Panc1 (cell line): ENCODE data around the gene RIPK1.
"Not testable (repeated sequence)": the region's sequence is repeated elsewhere in the genome, so short reads cannot be mapped to it uniquely, and the experiment has no call there.

Experiments used
- POLR2AphosphoS5 ChIP-seq: IDR thresholded peaks from 2 replicates; pipeline ENCODE4 v1.6.1; 2012; ENCODE audit warnings: mild to moderate bottlenecking, low read depth, low read length, moderate library complexity
- SIN3A ChIP-seq: IDR thresholded peaks from 2 replicates; pipeline ENCODE4 v1.6.1; 2012; ENCODE audit warnings: low read depth, mild to moderate bottlenecking, low read length, moderate library complexity, borderline replicate concordance; ENCODE audit not compliant: insufficient read depth
- TCF7L2 ChIP-seq: IDR thresholded peaks from 2 replicates; pipeline ENCODE4 v1.6.1; 2011; ENCODE audit warnings: mild to moderate bottlenecking, low read depth, low read length, inconsistent platforms
- TF ChIP-seq, protein P1 (sequence below): fragments of 450-650 bp; IDR thresholded peaks from 2 replicates; pipeline ENCODE4 v1.5.1; 2017; ENCODE audit warnings: mild to moderate bottlenecking
- TF ChIP-seq, protein P2 (sequence below), 2 experiments: IDR thresholded peaks; 2 replicates each; pipeline ENCODE4 v1.6.1; 2011 to 2012; ENCODE audit warnings: low read depth in 2 of 2, control low read depth in 1 of 2, low read length in 1 of 2, mild to moderate bottlenecking in 1 of 2, moderate library complexity in 1 of 2; ENCODE audit not compliant: insufficient read depth in 1 of 2

DNA sequence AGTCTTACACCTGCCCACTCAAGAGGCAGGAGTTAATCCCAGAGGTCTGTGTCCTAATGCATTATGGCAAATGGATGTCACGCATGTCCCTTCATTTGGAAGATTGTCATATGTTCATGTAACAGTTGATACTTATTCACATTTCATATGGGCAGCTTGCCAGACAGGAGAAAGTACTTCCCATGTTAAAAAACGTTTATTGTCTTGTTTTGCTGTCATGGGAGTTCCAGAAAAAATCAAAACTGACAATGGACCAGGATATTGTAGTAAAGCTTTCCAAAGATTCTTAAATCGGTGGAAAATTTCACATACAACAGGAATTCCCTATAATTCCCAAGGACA lies 13.2 kb upstream of the RIPK1 start:
- TF ChIP-seq, protein P1, sequence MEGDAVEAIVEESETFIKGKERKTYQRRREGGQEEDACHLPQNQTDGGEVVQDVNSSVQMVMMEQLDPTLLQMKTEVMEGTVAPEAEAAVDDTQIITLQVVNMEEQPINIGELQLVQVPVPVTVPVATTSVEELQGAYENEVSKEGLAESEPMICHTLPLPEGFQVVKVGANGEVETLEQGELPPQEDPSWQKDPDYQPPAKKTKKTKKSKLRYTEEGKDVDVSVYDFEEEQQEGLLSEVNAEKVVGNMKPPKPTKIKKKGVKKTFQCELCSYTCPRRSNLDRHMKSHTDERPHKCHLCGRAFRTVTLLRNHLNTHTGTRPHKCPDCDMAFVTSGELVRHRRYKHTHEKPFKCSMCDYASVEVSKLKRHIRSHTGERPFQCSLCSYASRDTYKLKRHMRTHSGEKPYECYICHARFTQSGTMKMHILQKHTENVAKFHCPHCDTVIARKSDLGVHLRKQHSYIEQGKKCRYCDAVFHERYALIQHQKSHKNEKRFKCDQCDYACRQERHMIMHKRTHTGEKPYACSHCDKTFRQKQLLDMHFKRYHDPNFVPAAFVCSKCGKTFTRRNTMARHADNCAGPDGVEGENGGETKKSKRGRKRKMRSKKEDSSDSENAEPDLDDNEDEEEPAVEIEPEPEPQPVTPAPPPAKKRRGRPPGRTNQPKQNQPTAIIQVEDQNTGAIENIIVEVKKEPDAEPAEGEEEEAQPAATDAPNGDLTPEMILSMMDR, result not testable (repeated sequence)
- TF ChIP-seq, protein P2, sequence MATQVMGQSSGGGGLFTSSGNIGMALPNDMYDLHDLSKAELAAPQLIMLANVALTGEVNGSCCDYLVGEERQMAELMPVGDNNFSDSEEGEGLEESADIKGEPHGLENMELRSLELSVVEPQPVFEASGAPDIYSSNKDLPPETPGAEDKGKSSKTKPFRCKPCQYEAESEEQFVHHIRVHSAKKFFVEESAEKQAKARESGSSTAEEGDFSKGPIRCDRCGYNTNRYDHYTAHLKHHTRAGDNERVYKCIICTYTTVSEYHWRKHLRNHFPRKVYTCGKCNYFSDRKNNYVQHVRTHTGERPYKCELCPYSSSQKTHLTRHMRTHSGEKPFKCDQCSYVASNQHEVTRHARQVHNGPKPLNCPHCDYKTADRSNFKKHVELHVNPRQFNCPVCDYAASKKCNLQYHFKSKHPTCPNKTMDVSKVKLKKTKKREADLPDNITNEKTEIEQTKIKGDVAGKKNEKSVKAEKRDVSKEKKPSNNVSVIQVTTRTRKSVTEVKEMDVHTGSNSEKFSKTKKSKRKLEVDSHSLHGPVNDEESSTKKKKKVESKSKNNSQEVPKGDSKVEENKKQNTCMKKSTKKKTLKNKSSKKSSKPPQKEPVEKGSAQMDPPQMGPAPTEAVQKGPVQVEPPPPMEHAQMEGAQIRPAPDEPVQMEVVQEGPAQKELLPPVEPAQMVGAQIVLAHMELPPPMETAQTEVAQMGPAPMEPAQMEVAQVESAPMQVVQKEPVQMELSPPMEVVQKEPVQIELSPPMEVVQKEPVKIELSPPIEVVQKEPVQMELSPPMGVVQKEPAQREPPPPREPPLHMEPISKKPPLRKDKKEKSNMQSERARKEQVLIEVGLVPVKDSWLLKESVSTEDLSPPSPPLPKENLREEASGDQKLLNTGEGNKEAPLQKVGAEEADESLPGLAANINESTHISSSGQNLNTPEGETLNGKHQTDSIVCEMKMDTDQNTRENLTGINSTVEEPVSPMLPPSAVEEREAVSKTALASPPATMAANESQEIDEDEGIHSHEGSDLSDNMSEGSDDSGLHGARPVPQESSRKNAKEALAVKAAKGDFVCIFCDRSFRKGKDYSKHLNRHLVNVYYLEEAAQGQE (IDR thresholded peaks at IDR 0.05; ENCODE audit: insufficient read depth in 1 of 2, low read depth in 2 of 2, low read length in 1 of 2), result not testable (repeated sequence)
- not testable (repeated sequence) for TF ChIP-seq TCF7L2, POLR2AphosphoS5, SIN3A
